CD4-positive, alpha-beta memory T cell (primary cell): ENCODE data around the gene SEPTIN1. TPM values are rescaled to one million over a fixed set of nuclear protein-coding genes. Genes with fewer than 3 reads are reported as not detected.
A peak's percentile ranks its signal among the peaks of the same experiment; 100 is the strongest.
"Not testable (repeated sequence)": the region's sequence is repeated elsewhere in the genome, so short reads cannot be mapped to it uniquely, and the experiment has no call there.

Experiments used
- CTCF ChIA-PET: fragments of 350-600 bp; sonication (Branson Sonifier 250); formaldehyde crosslinking; loops from one replicate; lab custom pipeline; 2021; ENCODE audit warnings: inconsistent platforms; ENCODE audit not compliant: partially characterized antibody; lab: Charles Lee
- POLR2A ChIA-PET: fragments of 350-600 bp; sonication (Branson Sonifier 250); formaldehyde crosslinking; loops from one replicate; lab custom pipeline; 2021; ENCODE audit not compliant: partially characterized antibody; lab: Charles Lee
- DNase-seq, 5 donors: peaks; one replicate each; pipeline versions ENCODE4 v3.0.0 to v3.0.0-alpha.2; 2020 to 2022; ENCODE audit warnings: mixed read lengths in 1 of 5
- H3K27ac ChIP-seq: one replicate; pipeline ENCODE4 v1.7.0; 2013; ENCODE audit warnings: low read depth, low read length
- H3K27me3 ChIP-seq: 2 replicates; pipeline ENCODE4 v1.7.0; 2013; ENCODE audit warnings: mild to moderate bottlenecking, low read length, moderate library complexity; ENCODE audit not compliant: insufficient read depth
- H3K36me3 ChIP-seq: 2 replicates; pipeline ENCODE4 v1.7.0; 2013; ENCODE audit warnings: mild to moderate bottlenecking, low read length, moderate library complexity; ENCODE audit not compliant: insufficient read depth
- H3K4me1 ChIP-seq: 2 replicates; pipeline ENCODE4 v1.7.0; 2013; ENCODE audit warnings: mild to moderate bottlenecking, low read length, moderate library complexity; ENCODE audit not compliant: insufficient read depth
- H3K4me3 ChIP-seq, 2 donors: one replicate each; pipeline ENCODE4 v1.7.0; 2013; ENCODE audit warnings: low read length in 2 of 2, mild to moderate bottlenecking in 1 of 2
- H3K9me3 ChIP-seq, 2 donors: one replicate each; pipeline ENCODE4 v1.7.0; 2013; ENCODE audit warnings: low read length in 2 of 2, control low read depth in 1 of 2; ENCODE audit not compliant: control insufficient read depth in 1 of 2
- H3K27ac Mint-ChIP-seq, 7 donors: one replicate each; pipeline ENCODE4 v1.8.0; 2020 to 2021; ENCODE audit warnings: mixed read lengths in 7 of 7, mild to moderate bottlenecking in 6 of 7, inconsistent platforms in 3 of 7, moderate library complexity in 3 of 7
- H3K27me3 Mint-ChIP-seq, 2 donors: one replicate each; pipeline ENCODE4 v1.8.0; 2020 to 2021; ENCODE audit warnings: mixed read lengths in 2 of 2
- H3K36me3 Mint-ChIP-seq, 2 donors: one replicate each; pipeline ENCODE4 v1.8.0; 2020 to 2021; ENCODE audit warnings: mixed read lengths in 2 of 2, inconsistent platforms in 1 of 2, mild to moderate bottlenecking in 1 of 2
- H3K4me1 Mint-ChIP-seq, 4 donors: one replicate each; pipeline ENCODE4 v1.8.0; 2020 to 2021; ENCODE audit warnings: mixed read lengths in 4 of 4, mild to moderate bottlenecking in 1 of 4
- H3K4me3 Mint-ChIP-seq, 8 donors: one replicate each; pipeline ENCODE4 v1.8.0; 2020 to 2021; ENCODE audit warnings: mixed read lengths in 8 of 8, mild to moderate bottlenecking in 7 of 8, moderate library complexity in 6 of 8, inconsistent platforms in 3 of 8
- H3K9me3 Mint-ChIP-seq, 8 donors: one replicate each; pipeline ENCODE4 v1.8.0; 2020 to 2021; ENCODE audit warnings: mixed read lengths in 8 of 8, mild to moderate bottlenecking in 5 of 8, inconsistent platforms in 3 of 8, moderate library complexity in 1 of 8
- intact Hi-C: fragments of 100-400 bp; cut with micrococcal nuclease; formaldehyde crosslinking; loops from one replicate; pipeline ENCODE4 v1.15.1; 2023
- polyA plus RNA-seq, 2 donors: library from polyadenylated mRNA; unstranded; fragments of 300-500 nt; fragmentation: Illumina TruSeq; gene quantifications; one replicate each; pipeline ENCODE4 v1.2.3, GENCODE V29; 2021
- total RNA-seq, 2 experiments: library from RNA; stranded (reverse); gene quantifications; one replicate each; pipeline ENCODE4 v1.2.3, GENCODE V29; 2021

SEPTIN1 gene
- total and polyA plus RNA-seq, 4 experiments from 2014 or later, result 198 to 212 (median 208) TPM

DNA sequence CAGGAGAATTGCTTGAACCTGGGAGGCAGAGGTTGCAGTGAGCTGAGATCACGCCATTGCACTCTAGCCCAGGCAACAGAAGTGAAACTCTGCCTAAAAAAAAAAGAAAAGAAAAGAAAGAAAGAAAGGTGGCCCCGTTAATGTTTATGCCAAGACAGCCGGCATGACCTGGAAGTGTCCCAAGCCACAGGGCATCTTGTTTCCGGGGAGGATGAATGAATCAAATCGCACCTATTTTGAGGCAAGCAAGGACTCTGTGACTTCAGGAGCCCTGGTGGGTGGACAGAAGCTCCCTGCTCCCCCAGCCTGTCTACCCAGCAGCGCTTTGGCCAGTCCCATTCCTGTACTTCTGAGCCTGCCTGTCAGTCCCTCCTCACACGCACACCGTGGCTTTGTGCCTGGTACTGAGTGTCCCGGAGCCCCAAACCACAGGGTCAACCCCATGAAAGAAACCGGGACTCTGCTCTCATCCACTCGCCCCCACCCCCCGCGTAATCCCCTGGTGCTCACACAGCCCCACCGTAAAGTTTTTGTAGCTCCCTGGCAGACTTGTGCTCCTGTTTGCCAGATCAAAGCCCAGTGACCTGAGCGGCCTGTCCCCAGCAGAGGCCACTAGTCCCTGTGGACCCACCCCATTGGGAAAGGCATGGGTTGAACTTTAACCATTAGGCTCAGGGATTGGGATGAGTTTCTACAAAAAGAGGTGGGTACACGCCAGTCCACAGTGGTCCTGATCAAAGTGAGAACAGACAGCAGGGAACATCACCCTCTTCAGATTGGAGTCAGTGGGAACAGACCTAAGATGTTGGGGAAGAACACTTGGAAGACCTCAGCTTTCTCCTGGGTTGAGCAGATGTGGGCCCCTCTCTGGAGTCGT lies 46.5 kb downstream of the SEPTIN1 start:
- Histone ChIP-seq H3K4me1 (peaks cover 9% of the 10 kb centered on the region), H3K36me3 (no peaks in the 10 kb centered on the region), H3K27me3 (no peaks in the 10 kb centered on the region), H3K4me3 (peak overlapping the region in 1 of 2 donors; percentile 47), H3K27ac (peak overlapping the region; percentile 67), H3K9me3 (no peaks in the 10 kb centered on the region)
- Mint-ChIP-seq H3K9me3 (peaks cover 0 to 1% (median 0%) of the 10 kb centered on the region in 8 donors), H3K4me1 (peaks cover 8 to 31% (median 18%) of the 10 kb centered on the region in 4 donors), H3K36me3 (peaks cover 0 to 2% of the 10 kb centered on the region in 2 donors), H3K27ac (peak overlapping the region; percentile 85 to 96 (median 90)), H3K4me3 (peak overlapping the region; percentile 81 to 92 (median 86)), H3K27me3 (no peaks in the 10 kb centered on the region)
- peak in 1 of 5 donors; percentile 62 for DNase-seq
- intact Hi-C loops, result loop anchor here (2.0 to 5.0 kb wide), 4 partner anchors 19 to 71 kb away; partner anchors contain the start of genes CD2BP2, TBC1D10B and ZNF771
- POLR2A ChIA-PET, result interaction anchor here (0.6 to 2.8 kb wide), 16 partner anchors 8 to 478 kb away, joined by 3 to 34 read pairs (median 5); partner anchors contain the start of genes CD2BP2, MAPK3, TBC1D10B and ZNF48
- CTCF ChIA-PET, result interaction anchor here (2.3 kb wide), 1 partner anchor 74 kb away, joined by 10 read pairs; no protein-coding TSS in a partner anchor

DNA sequence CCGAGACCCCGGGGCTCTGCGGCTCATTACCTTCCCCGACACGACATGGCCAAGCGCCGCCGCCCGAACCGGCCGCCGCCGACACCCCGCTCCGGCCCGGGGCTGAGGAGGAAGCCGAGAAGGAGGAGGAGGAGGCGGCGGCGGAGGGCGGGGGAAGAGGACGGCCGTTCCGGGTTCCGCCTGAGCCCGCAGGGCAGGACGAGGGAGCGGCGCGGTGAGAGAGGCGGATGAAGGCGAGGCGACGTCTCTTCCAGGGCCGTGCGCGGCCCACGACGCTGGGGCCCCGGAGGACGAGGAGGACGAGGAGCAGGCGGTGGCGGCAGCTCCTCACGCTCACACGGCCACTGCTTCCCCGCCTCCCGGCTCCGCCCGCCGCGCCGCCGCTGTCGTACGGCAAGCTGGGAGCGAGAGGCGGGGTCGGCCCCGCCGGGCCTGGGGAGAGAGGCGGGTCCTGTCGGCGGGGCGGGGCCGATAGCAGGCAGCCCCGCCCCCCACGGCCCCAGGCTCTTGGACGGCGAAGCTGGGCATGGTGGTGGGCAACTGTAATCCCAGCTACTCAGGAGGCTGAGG lies 47.2 kb downstream of the SEPTIN1 start:
- peak; percentile 83 to 92 (median 87) for DNase-seq
- Mint-ChIP-seq H3K4me3 (peak overlapping the region; percentile 81 to 92 (median 86)), H3K27ac (peak overlapping the region; percentile 85 to 96 (median 90)), H3K4me1 (peaks cover 11 to 35% (median 21%) of the 10 kb centered on the region in 4 donors)
- CTCF ChIA-PET, result interaction anchor here (2.3 kb wide), 1 partner anchor 74 kb away, joined by 10 read pairs; no protein-coding TSS in a partner anchor
- H3K9me3 Mint-ChIP-seq, H3K27me3 ChIP-seq, H3K36me3 ChIP-seq, H3K27me3 Mint-ChIP-seq, H3K36me3 Mint-ChIP-seq, H3K9me3 ChIP-seq: not testable (repeated sequence)
- H3K27ac ChIP-seq, result peak overlapping the region; percentile 67
- intact Hi-C loops, result loop anchor here (2.0 to 5.0 kb wide), 4 partner anchors 20 to 72 kb away; partner anchors contain the start of genes CD2BP2, TBC1D10B and ZNF771
- POLR2A ChIA-PET, result interaction anchor here (0.6 to 2.8 kb wide), 17 partner anchors 9 to 479 kb away, joined by 3 to 34 read pairs (median 5); partner anchors contain the start of genes ALDOA, CD2BP2, MAPK3 and SEPTIN1
- H3K4me1 ChIP-seq, result peaks cover 13% of the 10 kb centered on the region
- H3K4me3 ChIP-seq, result peak overlapping the region in 1 of 2 donors; percentile 47

DNA sequence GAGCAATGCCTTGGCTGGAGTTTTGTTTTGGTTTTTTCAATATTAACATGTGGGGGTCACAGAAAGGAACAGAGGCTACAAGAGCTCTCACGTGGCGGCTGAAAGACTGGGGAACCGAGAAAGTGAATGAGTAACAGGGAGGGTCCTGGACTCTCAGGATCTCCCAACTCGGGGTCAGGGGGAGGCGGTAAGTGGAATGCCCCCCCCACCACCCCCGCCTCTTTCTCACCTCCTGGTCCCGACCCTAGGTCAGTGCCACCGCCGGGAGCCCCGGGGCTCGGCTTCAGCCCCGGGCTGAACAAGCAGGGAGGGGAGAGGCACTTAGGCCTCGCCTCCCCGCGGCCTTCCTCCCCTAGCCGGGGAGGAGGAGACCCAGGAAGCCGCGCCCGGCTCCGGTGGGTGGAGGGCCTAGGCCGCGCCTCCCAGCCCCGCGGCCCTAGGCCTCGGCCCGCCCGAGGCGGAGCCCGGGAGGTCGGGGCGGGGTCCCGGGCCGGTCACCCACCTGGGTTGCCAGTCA lies 47.8 kb downstream of the SEPTIN1 start:
- H3K9me3 Mint-ChIP-seq, H3K27me3 Mint-ChIP-seq, H3K36me3 ChIP-seq, H3K9me3 ChIP-seq, H3K36me3 Mint-ChIP-seq, H3K27me3 ChIP-seq: not testable (repeated sequence)
- peak overlapping the region; percentile 86 to 97 (median 94) for H3K27ac Mint-ChIP-seq
- DNase-seq, result peak; percentile 85 to 89 (median 87)
- Histone ChIP-seq H3K27ac (peak overlapping the region; percentile 67), H3K4me1 (peaks cover 13% of the 10 kb centered on the region), H3K4me3 (peak overlapping the region in 1 of 2 donors; percentile 47)
- ChIA-PET POLR2A (interaction anchor here (0.7 to 2.8 kb wide), 13 partner anchors 9 to 479 kb away, joined by 3 to 34 read pairs (median 5); partner anchors contain the start of genes ALDOA, CD2BP2, MAPK3 and SEPTIN1), CTCF (interaction anchor here (2.3 kb wide), 1 partner anchor 75 kb away, joined by 10 read pairs; no protein-coding TSS in a partner anchor)
- H3K4me3 Mint-ChIP-seq, result peak overlapping the region; percentile 89 to 98 (median 94)
- intact Hi-C loops, result loop anchor here (2.0 kb wide), 3 partner anchors 20 to 44 kb away; partner anchors contain the start of genes CD2BP2 and TBC1D10B
- peaks cover 11 to 35% (median 21%) of the 10 kb centered on the region in 4 donors for H3K4me1 Mint-ChIP-seq

Other genes with a start within 250 kb of the SEPTIN1 start
- gene CORO1A, start 199.0 kb downstream of the SEPTIN1 start, total RNA-seq, result 100 to 1,000 TPM; 745 to 769 TPM
- gene CORO1A, start 199.0 kb downstream of the SEPTIN1 start, polyA plus RNA-seq, result 1,000 to 10,000 TPM; 1,217 to 1,230 TPM
- 10 to 100 TPM; 62.1 to 79.0 TPM for gene BOLA2B, start 188.9 kb downstream of the SEPTIN1 start, total RNA-seq
- gene BOLA2B, start 188.9 kb downstream of the SEPTIN1 start, polyA plus RNA-seq, result 100 to 1,000 TPM; 144 to 169 TPM
- 10 to 100 TPM; 57.5 to 65.6 TPM for gene SLX1A, start 188.7 kb downstream of the SEPTIN1 start, total RNA-seq
- 10 to 100 TPM; 44.5 to 60.7 TPM for gene SLX1A, start 188.7 kb downstream of the SEPTIN1 start, polyA plus RNA-seq
- 10 to 100 TPM; 42.5 to 46.2 TPM for gene SULT1A3, start 183.3 kb downstream of the SEPTIN1 start, total RNA-seq
- 1 to 10 TPM; 1.2 to 3.9 TPM for gene SULT1A3, start 183.3 kb downstream of the SEPTIN1 start, polyA plus RNA-seq
- 10 to 100 TPM; 20.0 to 27.8 TPM for gene NPIPB13, start 134.1 kb downstream of the SEPTIN1 start, total RNA-seq
- gene NPIPB13, start 134.1 kb downstream of the SEPTIN1 start, polyA plus RNA-seq, result 1 to 10 TPM in 1 of 2 donors, under 1 TPM in 1; 0.19 to 2.9 TPM
- gene CD2BP2, start 27.3 kb downstream of the SEPTIN1 start, total RNA-seq, result 10 to 100 TPM; 72.9 to 79.4 TPM
- 10 to 100 TPM; 23.7 to 24.4 TPM for gene CD2BP2, start 27.3 kb downstream of the SEPTIN1 start, polyA plus RNA-seq
- gene TBC1D10B, start 12.1 kb downstream of the SEPTIN1 start, total RNA-seq, result 10 to 100 TPM; 47.0 to 55.3 TPM
- 10 to 100 TPM in 1 of 2 donors, 1 to 10 TPM in 1; 8.5 to 16.1 TPM for gene TBC1D10B, start 12.1 kb downstream of the SEPTIN1 start, polyA plus RNA-seq
- gene MYL11, start 7.8 kb downstream of the SEPTIN1 start, total RNA-seq, result 1 to 10 TPM in 1 of 2 experiments, not detected in 1; 1.3 TPM
- 1 to 10 TPM in 1 of 2 donors, not detected in 1; 1.1 TPM for gene MYL11, start 7.8 kb downstream of the SEPTIN1 start, polyA plus RNA-seq
- gene ZNF48, start 12.9 kb upstream of the SEPTIN1 start, total RNA-seq, result 10 to 100 TPM; 15.8 to 16.7 TPM
- gene ZNF48, start 12.9 kb upstream of the SEPTIN1 start, polyA plus RNA-seq, result 10 to 100 TPM in 1 of 2 donors, 1 to 10 TPM in 1; 5.5 to 10.7 TPM
- 1 to 10 TPM; 6.0 to 6.5 TPM for gene ZNF771, start 25.0 kb upstream of the SEPTIN1 start, total RNA-seq
- gene ZNF771, start 25.0 kb upstream of the SEPTIN1 start, polyA plus RNA-seq, result 1 to 10 TPM; 1.4 to 5.0 TPM
- gene DCTPP1, start 47.5 kb upstream of the SEPTIN1 start, total RNA-seq, result 10 to 100 TPM; 15.0 to 18.0 TPM
- gene DCTPP1, start 47.5 kb upstream of the SEPTIN1 start, polyA plus RNA-seq, result 100 to 1,000 TPM in 1 of 2 donors, 10 to 100 TPM in 1; 87.0 to 115 TPM
- 10 to 100 TPM; 42.0 to 44.4 TPM for gene SEPHS2, start 63.3 kb upstream of the SEPTIN1 start, total RNA-seq
- gene SEPHS2, start 63.3 kb upstream of the SEPTIN1 start, polyA plus RNA-seq, result 10 to 100 TPM; 56.4 to 65.9 TPM
- gene ITGAL, start 90.2 kb upstream of the SEPTIN1 start, total RNA-seq, result 100 to 1,000 TPM; 648 to 657 TPM
- 100 to 1,000 TPM; 110 to 159 TPM for gene ITGAL, start 90.2 kb upstream of the SEPTIN1 start, polyA plus RNA-seq
- 1 to 10 TPM; 5.8 to 6.1 TPM for gene ZNF768, start 144.0 kb upstream of the SEPTIN1 start, total RNA-seq
- 1 to 10 TPM in 1 of 2 donors, under 1 TPM in 1; 0.69 to 1.7 TPM for gene ZNF768, start 144.0 kb upstream of the SEPTIN1 start, polyA plus RNA-seq
- gene ZNF747, start 152.3 kb upstream of the SEPTIN1 start, total RNA-seq, result 10 to 100 TPM; 15.7 to 17.8 TPM
- 1 to 10 TPM; 7.8 to 8.8 TPM for gene ZNF747, start 152.3 kb upstream of the SEPTIN1 start, polyA plus RNA-seq
- 10 to 100 TPM; 28.9 to 29.3 TPM for gene ZNF764, start 175.8 kb upstream of the SEPTIN1 start, total RNA-seq
- gene ZNF764, start 175.8 kb upstream of the SEPTIN1 start, polyA plus RNA-seq, result 1 to 10 TPM; 4.2 to 8.8 TPM
- 10 to 100 TPM; 21.4 to 22.7 TPM for gene ZNF688, start 189.2 kb upstream of the SEPTIN1 start, total RNA-seq
- 10 to 100 TPM; 31.7 to 33.8 TPM for gene ZNF688, start 189.2 kb upstream of the SEPTIN1 start, polyA plus RNA-seq
- 10 to 100 TPM; 33.4 to 34.2 TPM for gene ZNF785, start 203.1 kb upstream of the SEPTIN1 start, total RNA-seq
- gene ZNF785, start 203.1 kb upstream of the SEPTIN1 start, polyA plus RNA-seq, result 1 to 10 TPM; 1.7 to 3.4 TPM
- 10 to 100 TPM; 13.1 to 14.5 TPM for gene ZNF689, start 227.8 kb upstream of the SEPTIN1 start, total RNA-seq
- 10 to 100 TPM; 11.9 to 13.5 TPM for gene ZNF689, start 227.8 kb upstream of the SEPTIN1 start, polyA plus RNA-seq